HG03558 (cell line): ENCODE results near the gene SLC35E3.
A peak's percentile ranks its signal among the peaks of the same experiment; 100 is the strongest.
"Not testable (repeated sequence)": the region's sequence is repeated elsewhere in the genome, so short reads cannot be mapped to it uniquely, and the experiment has no call there.

Source experiments
- ATAC-seq: cut with Tn5 transposase; IDR thresholded peaks from one replicate; pipeline ENCODE4 v1.9.1; 2021; ENCODE audit warnings: moderate number of reproducible peaks; ENCODE audit not compliant: unreplicated experiment; ENCODE audit errors: extremely low read depth

The SLC35E3 gene

DNA sequence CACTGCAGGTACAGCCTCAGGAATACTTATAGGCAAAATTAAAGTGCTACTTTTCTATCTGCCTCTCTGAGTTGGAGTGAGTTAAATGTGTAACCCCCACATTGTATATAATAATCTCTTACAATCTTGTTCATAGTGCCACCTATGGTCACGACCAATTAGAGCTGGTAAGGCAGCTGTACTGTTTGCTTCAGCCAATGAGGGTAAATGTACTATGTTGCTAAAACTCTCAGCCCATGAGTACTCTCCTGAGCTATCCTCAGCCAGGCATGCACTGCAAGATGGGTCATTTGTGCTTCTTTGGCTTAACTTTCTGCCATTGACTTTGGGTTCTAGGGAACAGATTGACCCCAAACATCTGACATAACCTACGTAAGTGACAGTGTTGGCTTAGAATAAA is 47.0 kb downstream of the SLC35E3 start:
- ATAC-seq: peak; percentile 59

DNA sequence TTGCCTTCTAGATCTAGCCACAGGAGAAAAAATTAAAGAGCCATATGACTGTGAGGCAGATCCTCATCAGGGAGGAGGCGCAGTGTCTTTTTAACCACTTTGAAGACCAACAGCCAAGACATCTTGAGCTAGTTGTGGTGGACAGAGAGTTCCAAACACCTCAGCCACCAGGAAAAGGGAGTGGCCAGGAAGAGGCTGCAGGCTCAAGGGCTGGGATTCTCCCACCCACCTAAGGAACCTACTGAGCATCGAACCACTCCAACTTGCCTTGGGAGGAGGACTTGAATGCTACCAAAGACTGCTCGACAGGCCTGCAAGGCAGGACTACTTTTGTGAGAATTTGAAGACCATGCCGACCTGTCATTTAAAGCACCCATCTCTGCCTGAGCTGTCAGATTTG is 47.5 kb downstream of the SLC35E3 start:
- ATAC-seq: no peak

DNA sequence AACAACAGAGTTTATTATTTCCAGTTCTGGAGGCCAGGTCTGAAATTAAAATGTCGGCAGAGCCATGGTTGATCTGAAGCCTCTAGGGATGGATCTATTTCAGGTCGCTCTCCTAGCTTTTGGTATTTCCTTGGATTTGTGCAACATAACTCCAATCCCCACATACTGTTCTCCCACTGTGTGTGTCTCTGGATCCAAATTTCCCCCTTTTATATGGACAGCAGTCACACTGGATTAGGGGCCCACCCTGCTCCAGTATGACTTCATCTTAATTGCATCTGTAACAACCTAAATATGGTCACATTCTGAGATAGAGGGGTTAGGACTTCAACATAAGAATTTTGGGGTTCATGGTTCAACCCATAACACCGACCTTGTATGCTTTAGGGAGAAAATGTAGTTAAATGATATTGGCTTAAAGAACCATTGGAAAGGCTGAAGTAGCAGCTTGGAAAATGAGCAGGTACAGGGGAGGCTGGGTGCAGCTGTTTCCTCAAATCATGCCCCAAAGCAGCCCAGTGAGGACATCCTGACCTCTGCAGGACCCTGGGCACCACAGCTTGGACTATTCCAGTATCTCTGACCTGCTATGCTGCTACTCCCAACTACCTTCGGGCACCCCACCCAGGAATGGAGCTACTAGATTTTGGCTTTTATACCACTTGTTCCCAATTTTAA is 48.1 kb downstream of the SLC35E3 start:
- no peak for ATAC-seq

DNA sequence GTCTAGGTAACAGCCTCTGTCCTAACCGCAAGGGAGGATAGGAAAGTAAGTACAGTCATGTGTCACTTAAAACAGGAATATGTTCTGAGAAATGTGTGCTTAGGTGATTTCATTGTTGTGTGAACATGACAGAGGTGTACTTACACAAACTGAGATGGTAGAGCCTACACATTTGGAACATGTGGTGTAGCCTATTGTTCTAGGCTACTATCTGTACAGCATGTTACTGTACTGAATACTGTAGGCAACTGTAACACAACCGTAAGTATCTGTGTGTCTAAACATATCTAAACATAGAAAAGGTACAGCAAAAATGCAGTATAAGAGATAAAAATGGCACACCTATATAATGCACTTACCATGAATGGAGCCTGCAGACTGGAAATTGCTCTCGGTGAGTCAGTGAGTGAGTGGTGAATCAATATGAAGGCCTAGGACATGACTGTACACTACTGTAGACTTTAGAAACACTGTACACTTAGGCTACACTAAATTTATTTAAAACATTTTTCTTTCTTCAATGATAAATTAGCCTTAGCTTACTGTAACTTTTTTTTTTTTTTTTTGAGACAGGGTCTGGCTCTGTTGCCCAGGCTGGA is 48.8 kb downstream of the SLC35E3 start:
- no peak for ATAC-seq

- ATAC-seq: no peak
Observed at GRCh38 chr12:68796399-68796798, 50.4 kb downstream of the SLC35E3 start.

- ATAC-seq: no peak
Observed at GRCh38 chr12:68798882-68799234, 52.9 kb downstream of the SLC35E3 start.

DNA sequence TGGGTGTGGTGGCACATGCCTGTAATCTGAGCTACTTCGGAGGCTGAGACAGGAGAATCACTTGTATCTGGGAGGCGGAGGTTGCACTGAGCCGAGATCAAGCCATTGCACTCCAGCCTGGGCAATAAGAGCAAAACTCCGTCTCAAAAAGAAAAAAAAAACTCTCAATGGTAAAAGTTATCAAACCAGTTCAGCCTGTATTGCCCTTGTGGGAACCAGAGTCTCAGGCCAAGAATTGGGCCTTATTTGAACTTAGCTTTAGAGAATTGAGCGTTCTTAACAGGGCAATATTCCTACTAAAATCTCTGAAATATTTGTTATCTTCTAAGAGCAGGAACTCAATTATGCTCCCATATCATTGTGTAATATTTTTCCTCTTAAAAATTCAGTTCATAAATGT is 54.3 kb downstream of the SLC35E3 start:
- ATAC-seq: no peak

- not testable (repeated sequence) for ATAC-seq
Observed at GRCh38 chr12:68801124-68801523, 55.1 kb downstream of the SLC35E3 start.

DNA sequence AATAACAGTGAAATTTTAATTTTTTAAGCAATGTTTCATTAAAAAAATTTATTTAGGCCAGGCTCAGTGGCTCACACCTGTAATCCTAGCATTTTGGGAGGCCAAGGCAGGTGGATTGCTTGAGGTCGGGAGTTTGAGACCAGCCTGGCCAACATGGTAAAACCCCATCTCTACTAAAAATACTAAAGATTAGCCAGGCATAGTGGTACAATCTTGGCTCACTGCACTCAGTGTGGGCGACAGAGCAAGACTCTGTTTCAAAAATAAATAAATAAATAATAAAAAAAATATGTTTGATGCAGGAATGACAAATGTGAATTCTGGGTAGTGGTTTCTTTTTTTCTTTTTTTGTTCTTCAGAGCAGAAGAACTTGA is 56.4 kb downstream of the SLC35E3 start:
- ATAC-seq: not testable (repeated sequence)

- ATAC-seq: not testable (repeated sequence)
Observed at GRCh38 chr12:68802911-68803651, 57.1 kb downstream of the SLC35E3 start.

DNA sequence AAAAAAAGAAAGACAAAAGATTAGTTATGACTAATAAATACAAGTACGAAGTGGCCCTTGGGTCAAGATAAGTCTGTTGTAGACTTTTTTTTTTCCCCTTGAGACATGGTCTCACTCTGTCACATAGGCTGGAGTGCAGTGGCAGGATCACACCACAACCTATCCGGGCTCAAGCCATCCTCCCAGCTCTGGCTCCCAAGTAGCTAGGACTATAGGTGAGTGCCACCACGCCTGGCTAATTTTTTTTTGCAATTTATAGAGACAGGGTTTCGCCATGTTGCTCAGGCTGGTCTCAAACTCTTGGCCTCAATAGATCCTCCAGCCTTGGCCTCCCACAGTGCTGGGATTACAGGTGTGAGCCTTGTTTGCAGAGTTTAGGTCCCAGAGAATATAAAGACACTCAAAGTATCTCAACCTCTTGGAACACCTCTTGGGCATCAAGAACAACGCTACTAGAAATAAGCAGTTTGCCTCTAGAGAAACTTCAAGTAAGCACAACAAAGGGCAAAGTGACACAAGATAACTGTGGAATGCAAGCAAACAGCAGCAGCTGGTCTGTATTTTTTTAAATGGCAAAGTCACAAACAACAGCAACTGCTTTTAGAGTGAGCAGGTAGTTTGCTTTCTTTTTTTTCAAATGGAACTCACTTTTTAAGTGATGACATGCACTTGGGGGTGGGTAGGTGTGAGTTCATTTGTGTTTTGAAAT is 58.1 kb downstream of the SLC35E3 start:
- ATAC-seq: no peak

DNA sequence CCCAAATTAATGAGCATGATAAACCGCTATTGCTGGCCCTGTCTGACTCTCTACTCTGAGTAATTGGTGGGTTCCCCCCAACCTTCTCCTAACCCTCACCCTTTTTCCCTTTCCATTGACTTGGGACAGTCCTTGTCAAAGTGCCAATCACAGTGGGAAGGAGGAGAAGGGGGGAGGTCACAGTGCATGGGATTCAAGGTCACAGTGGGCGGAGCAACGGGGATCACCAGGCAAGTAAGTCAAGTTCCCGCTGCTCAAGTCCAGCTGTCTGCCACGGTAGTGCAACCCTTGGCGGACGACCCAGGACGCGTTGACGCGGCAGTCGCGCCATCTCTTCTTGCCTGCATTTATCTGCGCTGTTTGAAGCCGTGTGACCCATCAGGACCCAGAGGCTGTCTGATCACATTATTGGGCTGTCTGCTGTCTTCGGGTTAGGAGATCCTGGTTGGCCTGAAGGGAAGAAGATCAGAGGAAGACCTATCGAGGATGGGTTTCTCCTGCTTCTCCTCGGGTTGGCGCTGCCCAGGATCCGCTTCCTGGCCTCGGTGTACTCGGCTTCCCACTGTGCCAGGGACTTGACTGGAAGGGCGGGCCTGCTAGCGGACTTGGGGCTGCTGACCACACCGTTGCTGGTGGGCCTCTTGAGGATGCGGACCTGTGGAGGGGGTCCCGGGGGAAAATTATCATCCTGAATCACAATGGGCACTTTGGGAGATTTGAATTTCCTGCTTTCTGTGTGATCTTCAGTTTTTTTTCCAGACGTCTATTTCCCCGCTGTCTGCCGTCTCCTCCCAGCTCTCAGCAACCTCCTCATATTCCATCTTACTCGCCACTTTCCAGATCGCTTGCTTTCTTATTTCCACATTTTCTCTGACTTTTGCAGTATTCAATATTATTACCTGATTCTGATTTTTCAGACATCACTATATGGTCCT is 58.9 kb downstream of the SLC35E3 start:
- ATAC-seq: no peak

- ATAC-seq: no peak
Observed at GRCh38 chr12:68805592-68806120, 59.7 kb downstream of the SLC35E3 start.

- ATAC-seq: no peak
Observed at GRCh38 chr12:68806488-68807237, 60.7 kb downstream of the SLC35E3 start.

- not testable (repeated sequence) for ATAC-seq
Observed at GRCh38 chr12:68807274-68807575, 61.2 kb downstream of the SLC35E3 start.

GRCh38 chr12:68807576-68808387 is 61.8 kb downstream of the SLC35E3 start, which contains the start of gene MDM2:
Gene MDM2, plus strand, starts transcription at chr12:68808177. Its CDS starts 301 bp downstream, at chr12:68808478.
- ATAC-seq: peak; percentile 50

GRCh38 chr12:68808388-68809189 is 62.6 kb downstream of the SLC35E3 start:
- peak; percentile 47 for ATAC-seq
